ENCODE data around the gene DNHD1. TPM values are rescaled to one million over a fixed set of nuclear protein-coding genes. Genes with fewer than 3 reads are reported as not detected.

Gene DNHD1
- total and polyA plus RNA-seq, 2 of the 13 experiments (the other 11 are each of a cell fraction or from before 2014, with no cell fraction given): 2.7 to 9.3 TPM

DNA sequence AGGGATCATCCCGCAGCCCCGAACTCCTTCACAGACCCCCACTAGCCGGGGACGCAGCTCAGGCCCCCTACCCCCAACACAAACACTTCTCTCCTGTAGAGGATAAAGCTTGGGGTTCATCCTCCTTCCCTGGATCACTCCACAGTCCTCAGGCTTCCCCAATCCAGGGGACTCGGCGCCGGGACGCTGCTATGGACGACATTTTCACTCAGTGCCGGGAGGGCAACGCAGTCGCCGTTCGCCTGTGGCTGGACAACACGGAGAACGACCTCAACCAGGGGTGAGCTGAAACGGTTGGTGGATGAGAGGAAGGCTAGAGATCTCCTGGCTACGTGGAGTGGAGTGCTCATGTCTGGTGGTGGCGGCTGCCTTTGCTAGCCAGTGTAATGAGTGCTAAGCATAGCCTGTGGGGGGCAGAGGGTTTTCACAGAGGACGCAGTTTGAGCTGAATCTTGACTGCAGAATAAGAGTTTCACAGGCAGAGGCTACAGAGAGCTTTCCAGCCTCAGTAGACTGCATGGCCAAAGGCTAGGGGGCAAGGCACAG is 107.1 kb downstream of the DNHD1 start (continued):
- TF ChIP-seq CREB1 (IDR thresholded peaks at IDR 0.05): no peak
- TF ChIP-seq CREB1 (CRISPR knock-in tag; IDR thresholded peaks at IDR 0.05): no peak
- no peak for TF ChIP-seq ZNF713 (CRISPR knock-in tag; IDR thresholded peaks at IDR 0.05)
- no peak for TF ChIP-seq ZFP36L2 (CRISPR knock-in tag; IDR thresholded peaks at IDR 0.05)
- TF ChIP-seq ZNF546 (CRISPR knock-in tag; conservative IDR thresholded peaks at IDR 0.05): 0 out of 2 replicates have a peak, but pooled peaks have one; percentile 15
- TF ChIP-seq ZNF558 (CRISPR knock-in tag; IDR thresholded peaks at IDR 0.05; ENCODE audit: borderline replicate concordance): no peak
- no peak for TF ChIP-seq ATF7-NPFF (CRISPR knock-in tag; IDR thresholded peaks at IDR 0.05; ENCODE audit: low read depth)
- 0 out of 2 replicates have a peak, but pooled peaks have one; percentile 28 for TF ChIP-seq MIXL1 (CRISPR knock-in tag; IDR thresholded peaks at IDR 0.05)
- TF ChIP-seq ZNF619 (CRISPR knock-in tag; IDR thresholded peaks at IDR 0.05): no peak
- no peak for TF ChIP-seq AFF4 (CRISPR knock-in tag; IDR thresholded peaks at IDR 0.05)
- no peak for TF ChIP-seq TSC22D2 (CRISPR knock-in tag; IDR thresholded peaks at IDR 0.05; ENCODE audit: borderline replicate concordance)
- TF ChIP-seq PHF5A (CRISPR knock-in tag; IDR thresholded peaks at IDR 0.05; ENCODE audit: low read depth, unreplicated experiment): no peak
- no peak for TF ChIP-seq IKZF1 (IDR thresholded peaks at IDR 0.05)
- no peak for TF ChIP-seq NFAT5 (CRISPR knock-in tag; IDR thresholded peaks at IDR 0.05)
- no peak for TF ChIP-seq ZNF142 (CRISPR knock-in tag; IDR thresholded peaks at IDR 0.05)

All from HepG2 (cell line).